Measurements from ENCODE around the gene IGFBP7.
A peak's percentile ranks its signal among the peaks of the same experiment; 100 is the strongest.

IGFBP7 gene

GRCh38 chr4:57095245-57095644 lies 14.9 kb downstream of the IGFBP7 start:
- DNase-seq (ENCODE audit: low read depth): no peak

- no peak for DNase-seq (ENCODE audit: low read depth)
Measured at GRCh38 chr4:57094832-57095223, 15.4 kb downstream of the IGFBP7 start.

GRCh38 chr4:57093845-57094831 lies 16.0 kb downstream of the IGFBP7 start:
- no peak for DNase-seq (ENCODE audit: low read depth)

- no peak for DNase-seq (ENCODE audit: low read depth)
Measured at GRCh38 chr4:57091657-57092162, 18.5 kb downstream of the IGFBP7 start.

GRCh38 chr4:57090079-57090478 lies 20.1 kb downstream of the IGFBP7 start:
- no peak for DNase-seq (ENCODE audit: low read depth)

- no peak for DNase-seq (ENCODE audit: low read depth)
Measured at GRCh38 chr4:57089549-57089948, 20.6 kb downstream of the IGFBP7 start.

GRCh38 chr4:57086031-57086723 lies 24.0 kb downstream of the IGFBP7 start:
- no peak for DNase-seq (ENCODE audit: low read depth)

GRCh38 chr4:57085278-57085677 lies 24.9 kb downstream of the IGFBP7 start:
- no peak for DNase-seq (ENCODE audit: low read depth)

GRCh38 chr4:57084360-57084759 lies 25.8 kb downstream of the IGFBP7 start:
- no peak for DNase-seq (ENCODE audit: low read depth)

GRCh38 chr4:57083090-57083489 lies 27.1 kb downstream of the IGFBP7 start:
- no peak for DNase-seq (ENCODE audit: low read depth)

GRCh38 chr4:57081651-57082621 lies 28.2 kb downstream of the IGFBP7 start:
- DNase-seq (ENCODE audit: low read depth): no peak

- DNase-seq (ENCODE audit: low read depth): peak; percentile 92
Measured at GRCh38 chr4:57080781-57081650, 29.2 kb downstream of the IGFBP7 start.

- DNase-seq (ENCODE audit: low read depth): no peak
Measured at GRCh38 chr4:57078685-57079521, 31.3 kb downstream of the IGFBP7 start.

- DNase-seq (ENCODE audit: low read depth): peak; percentile 69
Measured at GRCh38 chr4:57077550-57078343, 32.4 kb downstream of the IGFBP7 start.

GRCh38 chr4:57076646-57077045 lies 33.5 kb downstream of the IGFBP7 start:
- DNase-seq (ENCODE audit: low read depth): no peak

- DNase-seq (ENCODE audit: low read depth): no peak
Measured at GRCh38 chr4:57075367-57075766, 34.8 kb downstream of the IGFBP7 start.

GRCh38 chr4:57074744-57075143 lies 35.4 kb downstream of the IGFBP7 start:
- DNase-seq (ENCODE audit: low read depth): peak; percentile 77

- no peak for DNase-seq (ENCODE audit: low read depth)
Measured at GRCh38 chr4:57073559-57073958, 36.6 kb downstream of the IGFBP7 start.

- no peak for DNase-seq (ENCODE audit: low read depth)
Measured at GRCh38 chr4:57071326-57071725, 38.9 kb downstream of the IGFBP7 start.

Measured in HS-27A (cell line).